ENCODE results near the gene ACAT1. TPM values are rescaled to one million over a fixed set of nuclear protein-coding genes. Genes with fewer than 3 reads are reported as not detected.

The ACAT1 gene
- 10 to 100 TPM; 59.0 to 67.0 TPM for total RNA-seq

GRCh38 chr11:108121274-108122155 is at the start of gene ACAT1:
Gene ACAT1 (plus strand): TSS chr11:108121567. CDS start chr11:108121607, 40 bp downstream.
- intact Hi-C loops (cut with DNase I, micrococcal nuclease), result loop anchor here (1.0 to 5.0 kb wide), 12 partner anchors 101 to 556 kb away; partner anchors contain the start of genes C11orf65 (in 2 of the 2), CUL5 (in 2 of the 2), EXPH5 (in 2 of the 2) and ALKBH8 (in 1 of the 2)
- POLR2A ChIA-PET, result no interaction called here
- no peaks in the 10 kb centered on the region for H3K9me3 Mint-ChIP-seq (ENCODE audit: low read depth)
- H3K36me3 Mint-ChIP-seq (ENCODE audit: low read depth), result peaks cover 17% of the 10 kb centered on the region
- DNase-seq (peak; percentile 98), ATAC-seq (peak; percentile 96)
- no peaks in the 10 kb centered on the region for H3K27me3 Mint-ChIP-seq
- H3K27ac Mint-ChIP-seq, result peak within 1 kb of the TSS; percentile 85
- H3K4me3 Mint-ChIP-seq, result peak within 1 kb of the TSS; percentile 87
- H3K4me1 Mint-ChIP-seq, result peaks cover 40% of the 10 kb centered on the region
- CTCF ChIA-PET, result interaction anchor here (0.7 kb wide), 1 partner anchor 101 kb away, joined by 3 read pairs; no protein-coding TSS in a partner anchor

GRCh38 chr11:108084811-108085210 is 36.6 kb upstream of the ACAT1 start:
- POLR2A ChIA-PET, result no interaction called here

GRCh38 chr11:108085672-108086071 is 35.7 kb upstream of the ACAT1 start:
- DNase-seq, result no peak
- no peak overlapping the region for H3K4me3 Mint-ChIP-seq
- ATAC-seq, result no peak
- no peaks in the 10 kb centered on the region for H3K9me3 Mint-ChIP-seq (ENCODE audit: low read depth)
- no peak overlapping the region for H3K27ac Mint-ChIP-seq
- H3K4me1 Mint-ChIP-seq, result no peaks in the 10 kb centered on the region
- no peaks in the 10 kb centered on the region for H3K27me3 Mint-ChIP-seq
- POLR2A ChIA-PET, result no interaction called here
- CTCF ChIA-PET, result no interaction called here
- peaks cover 26% of the 10 kb centered on the region for H3K36me3 Mint-ChIP-seq (ENCODE audit: low read depth)
- intact Hi-C loops (cut with DNase I, micrococcal nuclease), result no loop called here

More at GRCh38 chr11:108084811-108085210, 36.6 kb upstream of the ACAT1 start:
- CTCF ChIA-PET, result no interaction called here
- H3K36me3 Mint-ChIP-seq (ENCODE audit: low read depth), result peaks cover 30% of the 10 kb centered on the region
- H3K27me3 Mint-ChIP-seq, result no peaks in the 10 kb centered on the region
- no peak overlapping the region for H3K27ac Mint-ChIP-seq
- ATAC-seq (no peak), DNase-seq (no peak)
- no peak overlapping the region for H3K4me3 Mint-ChIP-seq
- no peaks in the 10 kb centered on the region for H3K9me3 Mint-ChIP-seq (ENCODE audit: low read depth)
- intact Hi-C loops (cut with DNase I, micrococcal nuclease), result no loop called here
- no peaks in the 10 kb centered on the region for H3K4me1 Mint-ChIP-seq

DNA sequence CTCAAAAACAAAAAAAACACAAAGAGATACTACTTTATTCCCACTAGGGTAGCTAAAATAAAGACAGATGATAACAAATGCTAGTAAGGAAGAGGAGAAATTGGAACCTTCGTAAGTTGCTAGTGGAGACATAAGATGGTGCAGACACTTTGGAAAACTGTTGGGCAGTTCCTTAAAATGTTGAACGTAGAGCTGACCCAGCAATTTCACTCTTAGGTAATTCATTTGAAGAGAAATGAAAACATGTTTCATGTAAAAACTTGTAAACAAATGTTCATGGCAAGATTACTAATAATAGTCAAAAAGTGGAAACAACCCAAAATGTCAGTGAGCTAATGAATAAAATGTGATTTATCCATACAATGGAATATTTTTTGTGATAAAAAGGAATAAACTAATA is 29.2 kb upstream of the ACAT1 start:
- ATAC-seq, result no peak
- Mint-ChIP-seq H3K27me3 (no peaks in the 10 kb centered on the region), H3K4me1 (no peaks in the 10 kb centered on the region), H3K4me3 (no peak overlapping the region), H3K9me3 (ENCODE audit: low read depth) (no peaks in the 10 kb centered on the region), H3K36me3 (ENCODE audit: low read depth) (peaks cover 23% of the 10 kb centered on the region), H3K27ac (no peak overlapping the region)
- no peak for DNase-seq
- ChIA-PET POLR2A (no interaction called here), CTCF (no interaction called here)
- intact Hi-C loops (cut with DNase I, micrococcal nuclease), result no loop called here

GRCh38 chr11:108093128-108093904 is 28.1 kb upstream of the ACAT1 start:
- Mint-ChIP-seq H3K4me1 (no peaks in the 10 kb centered on the region), H3K4me3 (no peak overlapping the region), H3K27ac (no peak overlapping the region), H3K9me3 (ENCODE audit: low read depth) (no peaks in the 10 kb centered on the region), H3K27me3 (no peaks in the 10 kb centered on the region), H3K36me3 (ENCODE audit: low read depth) (peaks cover 30% of the 10 kb centered on the region)
- no peak for DNase-seq
- ChIA-PET POLR2A (no interaction called here), CTCF (interaction anchor here (0.6 kb wide), 1 partner anchor 438 kb away, joined by 3 read pairs; no protein-coding TSS in a partner anchor)
- no peak for ATAC-seq
- intact Hi-C loops (cut with DNase I, micrococcal nuclease), result no loop called here

GRCh38 chr11:108097179-108097578 is 24.2 kb upstream of the ACAT1 start:
- H3K27ac Mint-ChIP-seq, result no peak overlapping the region
- ChIA-PET CTCF (interaction anchor here (1.2 kb wide), 1 partner anchor 10 kb away, joined by 3 read pairs; no protein-coding TSS in a partner anchor), POLR2A (interaction anchor here (0.7 kb wide), 1 partner anchor 89 kb away, joined by 4 read pairs; the partner anchor contains the start of gene CUL5)
- DNase-seq (no peak), ATAC-seq (no peak)
- no peaks in the 10 kb centered on the region for H3K27me3 Mint-ChIP-seq
- peaks cover 26% of the 10 kb centered on the region for H3K36me3 Mint-ChIP-seq (ENCODE audit: low read depth)
- no peaks in the 10 kb centered on the region for H3K4me1 Mint-ChIP-seq
- intact Hi-C loops (cut with DNase I, micrococcal nuclease), result no loop called here
- no peak overlapping the region for H3K4me3 Mint-ChIP-seq
- H3K9me3 Mint-ChIP-seq (ENCODE audit: low read depth), result no peaks in the 10 kb centered on the region

- no peak overlapping the region for H3K4me3 Mint-ChIP-seq
- ChIA-PET POLR2A (no interaction called here), CTCF (interaction anchor here (1.2 kb wide), 1 partner anchor 18 kb away, joined by 4 read pairs; no protein-coding TSS in a partner anchor)
- intact Hi-C loops (cut with DNase I, micrococcal nuclease), result no loop called here
- no peaks in the 10 kb centered on the region for H3K9me3 Mint-ChIP-seq (ENCODE audit: low read depth)
- DNase-seq, result no peak
- no peak for ATAC-seq
- peak overlapping the region; percentile 23 for H3K27ac Mint-ChIP-seq
- H3K27me3 Mint-ChIP-seq, result no peaks in the 10 kb centered on the region
- no peaks in the 10 kb centered on the region for H3K4me1 Mint-ChIP-seq
- H3K36me3 Mint-ChIP-seq (ENCODE audit: low read depth), result peaks cover 17% of the 10 kb centered on the region
Measured at GRCh38 chr11:108101090-108101775, 20.1 kb upstream of the ACAT1 start.

GRCh38 chr11:108111126-108111525 is 10.2 kb upstream of the ACAT1 start:
- POLR2A ChIA-PET, result no interaction called here

GRCh38 chr11:108112057-108112456 is 9.3 kb upstream of the ACAT1 start:
- intact Hi-C loops (cut with DNase I, micrococcal nuclease), result no loop called here
- Mint-ChIP-seq H3K9me3 (ENCODE audit: low read depth) (no peaks in the 10 kb centered on the region), H3K4me1 (no peaks in the 10 kb centered on the region), H3K27me3 (no peaks in the 10 kb centered on the region), H3K27ac (no peak overlapping the region), H3K36me3 (ENCODE audit: low read depth) (peaks cover 2% of the 10 kb centered on the region), H3K4me3 (no peak overlapping the region)
- ATAC-seq (no peak), DNase-seq (no peak)
- POLR2A ChIA-PET, result no interaction called here
- CTCF ChIA-PET, result interaction anchor here (0.7 kb wide), 1 partner anchor 423 kb away, joined by 3 read pairs; no protein-coding TSS in a partner anchor

More at GRCh38 chr11:108111126-108111525, 10.2 kb upstream of the ACAT1 start:
- H3K4me3 Mint-ChIP-seq, result no peak overlapping the region
- no peaks in the 10 kb centered on the region for H3K9me3 Mint-ChIP-seq (ENCODE audit: low read depth)
- H3K27me3 Mint-ChIP-seq, result no peaks in the 10 kb centered on the region
- no peaks in the 10 kb centered on the region for H3K4me1 Mint-ChIP-seq
- no peak overlapping the region for H3K27ac Mint-ChIP-seq
- intact Hi-C loops (cut with DNase I, micrococcal nuclease), result no loop called here
- H3K36me3 Mint-ChIP-seq (ENCODE audit: low read depth), result peaks cover 2% of the 10 kb centered on the region
- CTCF ChIA-PET, result interaction anchor here (0.7 kb wide), 1 partner anchor 424 kb away, joined by 3 read pairs; no protein-coding TSS in a partner anchor
- DNase-seq (no peak), ATAC-seq (peak; percentile 23)

DNA sequence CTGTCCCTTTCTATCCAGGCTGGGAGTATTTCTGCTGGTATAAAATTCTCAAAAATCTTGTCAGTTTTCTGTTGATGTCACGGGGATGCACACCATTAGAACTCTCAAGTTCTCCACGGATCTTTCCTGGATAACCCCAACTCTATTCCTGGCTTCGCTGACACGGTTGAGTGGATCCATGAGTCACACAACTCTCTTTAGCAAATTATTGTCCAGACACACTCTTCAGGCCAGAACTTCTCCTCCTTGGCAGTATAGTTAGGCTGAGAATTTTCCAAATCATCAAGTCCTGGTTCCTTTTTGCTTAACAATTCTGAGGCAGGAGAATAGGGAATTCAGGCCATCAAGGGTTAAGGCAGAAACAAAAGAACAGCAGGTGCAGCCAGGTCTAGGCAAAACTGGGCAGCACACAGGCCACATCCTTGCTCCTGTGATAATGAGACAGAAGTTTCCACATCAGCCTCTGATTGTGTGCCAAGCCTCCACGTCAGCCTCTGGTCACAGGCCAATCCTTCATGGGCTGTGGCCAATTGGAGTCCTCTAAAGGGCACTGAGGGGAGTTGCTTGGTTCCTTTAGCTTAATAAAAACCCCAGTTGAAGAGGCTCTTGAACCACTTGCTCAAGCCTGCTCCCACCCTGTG is 5.7 kb upstream of the ACAT1 start:
- intact Hi-C loops (cut with DNase I, micrococcal nuclease), result no loop called here
- Mint-ChIP-seq H3K27ac (no peak overlapping the region), H3K27me3 (no peaks in the 10 kb centered on the region), H3K9me3 (ENCODE audit: low read depth) (no peaks in the 10 kb centered on the region), H3K4me1 (peaks cover 5% of the 10 kb centered on the region), H3K4me3 (no peak overlapping the region), H3K36me3 (ENCODE audit: low read depth) (peaks cover 2% of the 10 kb centered on the region)
- DNase-seq (no peak), ATAC-seq (no peak)
- CTCF ChIA-PET, result interaction anchor here (0.7 kb wide), 1 partner anchor 94 kb away, joined by 3 read pairs; no protein-coding TSS in a partner anchor
- POLR2A ChIA-PET, result no interaction called here

All from activated CD4-positive, alpha-beta T cell treated with anti-CD3 and anti-CD28 coated beads for 36 hours (primary cell).